A549 (cell line): ENCODE data around the gene OBSL1. TPM values are rescaled to one million over a fixed set of nuclear protein-coding genes. Genes with fewer than 3 reads are reported as not detected.

Experiments used
- ATAC-seq, 2 experiments: fragments of 200-7000 bp in 1 of 2; fragments of >200 bp in 1 of 2; cut with Nextera tagmentation in 1 of 2; cut with Tn5 transposase in 1 of 2; 3 replicates each; pipeline versions ENCODE4 v1.8.0 to v1.9.1; 2018 to 2020; ENCODE audit warnings: mild to moderate bottlenecking in 1 of 2, moderate library complexity in 1 of 2
- CTCF ChIA-PET: fragments of 300-600 bp; sonication (Branson Sonifier 250); formaldehyde crosslinking; extraction: SDS; loops from one replicate; lab custom pipeline; 2021; ENCODE audit warnings: antibody characterized with exemption, inconsistent platforms; lab: Yijun Ruan, JAX
- POLR2A ChIA-PET: fragments of 350-600 bp; formaldehyde crosslinking; extraction: SDS; loops from one replicate; lab custom pipeline; 2021; ENCODE audit warnings: antibody characterized with exemption, inconsistent platforms; lab: Yijun Ruan, JAX
- DNase-seq, 2 experiments: peaks; one replicate each; pipeline versions ENCODE4 v3.0.0 to v3.0.0-alpha.2; 2011 to 2016; ENCODE audit warnings: low read depth in 1 of 2, low spot score in 1 of 2
- FAIRE-seq: peaks from 2 replicates; lab custom pipeline; 2011; peaks lifted over from hg19 to GRCh38; lab: Jason Lieb, UNC
- H3K27ac ChIP-seq, 2 experiments: fragments of >200 bp; sonication (Bioruptor Twin); formaldehyde crosslinking; 3 replicates each; pipeline ENCODE4 v1.5.1; 2016 to 2017
- H3K4me1 ChIP-seq: fragments of >200 bp; sonication (Bioruptor Twin); formaldehyde crosslinking; 3 replicates; pipeline ENCODE4 v1.6.1; 2016
- H3K4me2 ChIP-seq: fragments of >200 bp; sonication (Bioruptor Twin); formaldehyde crosslinking; 3 replicates; pipeline ENCODE4 v1.6.1; 2016
- H3K4me3 ChIP-seq: fragments of >200 bp; sonication (Bioruptor Twin); formaldehyde crosslinking; 3 replicates; pipeline ENCODE4 v1.5.1; 2016
- H3K9me3 ChIP-seq: fragments of >200 bp; sonication (Bioruptor Twin); formaldehyde crosslinking; 3 replicates; pipeline ENCODE4 v1.6.1; 2016
- ATOH8 ChIP-seq: fragments of 250-450 bp; sonication (Bioruptor Pico); IDR thresholded peaks from 2 replicates; pipeline ENCODE4 v1.5.0; 2020; ENCODE audit warnings: low read depth, mild to moderate bottlenecking, moderate library complexity
- CBX2 ChIP-seq: fragments of 200-600 bp; sonication (generic); IDR thresholded peaks from 2 replicates; pipeline ENCODE4 v1.6.1; 2016; ENCODE audit warnings: low read depth, mild to moderate bottlenecking, borderline replicate concordance
- EHF ChIP-seq: fragments of 250-450 bp; sonication (Bioruptor Pico); IDR thresholded peaks from 2 replicates; pipeline ENCODE4 v1.5.0; 2020; ENCODE audit warnings: mild to moderate bottlenecking
- FOSL2 ChIP-seq, 2 experiments: fragments of 450-650 bp in 1 of 2; fragments of >200 bp in 1 of 2; sonication (Bioruptor Twin) in 1 of 2; formaldehyde crosslinking; IDR thresholded peaks; 2 replicates each; pipeline versions ENCODE4 v1.5.0 to v1.6.1; 2016 to 2020; ENCODE audit warnings: mild to moderate bottlenecking in 1 of 2, moderate library complexity in 1 of 2
- GATA3 ChIP-seq: IDR thresholded peaks from 2 replicates; pipeline ENCODE4 v1.6.1; 2012; ENCODE audit warnings: borderline replicate concordance
- HDAC2 ChIP-seq: fragments of 200-600 bp; sonication (generic); IDR thresholded peaks from 2 replicates; pipeline ENCODE4 v1.6.1; 2016
- HOXA7 ChIP-seq: fragments of 250-450 bp; sonication (Bioruptor Pico); IDR thresholded peaks from 2 replicates; pipeline ENCODE4 v1.5.0; 2020; ENCODE audit warnings: mild to moderate bottlenecking, moderate library complexity
- HOXB13 ChIP-seq: fragments of 250-450 bp; sonication (Bioruptor Pico); IDR thresholded peaks from 2 replicates; pipeline ENCODE4 v1.5.0; 2020; ENCODE audit warnings: low read depth, mild to moderate bottlenecking, moderate library complexity
- HOXB5 ChIP-seq: fragments of 250-450 bp; sonication (Bioruptor Pico); IDR thresholded peaks from 2 replicates; pipeline ENCODE4 v1.5.0; 2020; ENCODE audit warnings: mild to moderate bottlenecking, moderate library complexity
- JUN ChIP-seq, 2 experiments: fragments of >200 bp; sonication (Bioruptor Twin); formaldehyde crosslinking; IDR thresholded peaks; 2 replicates in 1 of 2; 3 replicates in 1 of 2; pipeline ENCODE4 v1.6.1; 2016 to 2017
- MAFK ChIP-seq: fragments of 450-650 bp; IDR thresholded peaks from 2 replicates; pipeline ENCODE4 v1.6.1; 2014; ENCODE audit not compliant: partially characterized antibody
- MAX ChIP-seq: IDR thresholded peaks from 2 replicates; pipeline ENCODE4 v1.6.1; 2012
- MAZ ChIP-seq: fragments of 150-350 bp; IDR thresholded peaks from 2 replicates; pipeline ENCODE4 v1.6.1; 2014; ENCODE audit warnings: antibody characterized with exemption, low read depth, low read length, borderline replicate concordance
- NFE2L2 ChIP-seq: fragments of 150-350 bp; conservative IDR thresholded peaks from 2 replicates; pipeline ENCODE4 v1.6.1; 2014; ENCODE audit warnings: low read length
- PBX3 ChIP-seq: IDR thresholded peaks from 2 replicates; pipeline ENCODE4 v1.6.1; 2012
- POLR2A ChIP-seq: IDR thresholded peaks from 2 replicates; pipeline ENCODE4 v1.6.1; 2012; ENCODE audit warnings: mild to moderate bottlenecking, low read length
- USF2 ChIP-seq: fragments of 450-650 bp; IDR thresholded peaks from 2 replicates; pipeline ENCODE4 v1.6.1; 2014; ENCODE audit warnings: antibody characterized with exemption
- ZC3H11A ChIP-seq: fragments of 450-650 bp; IDR thresholded peaks from 2 replicates; pipeline ENCODE4 v1.6.1; 2014; ENCODE audit warnings: antibody characterized with exemption, mild to moderate bottlenecking
- ZFP36 ChIP-seq: fragments of 450-650 bp; IDR thresholded peaks from 2 replicates; pipeline ENCODE4 v1.6.1; 2014; ENCODE audit warnings: borderline replicate concordance; ENCODE audit not compliant: partially characterized antibody
- WGBS: methylation state at CpG from one replicate; pipeline ENCODE4 v1.1.6; 2017; ENCODE audit errors: missing lambda C conversion rate; 5-methylcytosine and 5-hydroxymethylcytosine counted together
- polyA plus RNA-seq, 4 experiments: library from polyadenylated mRNA; depleted of rRNA in 3 of 4; stranded (reverse); fragments of >200 nt; fragmentation: RNase III in 1 of 4; extraction: RNeasy Plus Mini Kit Qiagen cat#74134 plus additional on column Dnase treatment in 1 of 4; gene quantifications; 2 replicates in 3 of 4; 3 replicates in 1 of 4; pipeline ENCODE4 v1.2.3, GENCODE V29; 2011 to 2017

The OBSL1 gene
- polyA plus RNA-seq, 2 of the 4 experiments (the other 2 are of a cell fraction): 14.4 to 31.8 TPM

- Histone ChIP-seq H3K4me2 (peak overlapping the region; percentile 72), H3K4me1 (peaks cover 14% of the 10 kb centered on the region)
- no peak for ATAC-seq
- TF ChIP-seq MAFK (peak; percentile 74), EHF (CRISPR knock-in tag) (no peak)
- TF ChIP-seq, all 56 proteins: peak for 1
- WGBS: 87% methylated on average over 6 of the region's 6 CpGs
- Histone ChIP-seq H3K9me3 (no peaks in the 10 kb centered on the region), H3K4me3 (no peak overlapping the region), H3K27ac (no peak overlapping the region)
- ChIA-PET CTCF (interaction anchor here (1.3 to 7.5 kb wide), 2 partner anchors 9 to 10 kb away, joined by 6 to 50 read pairs; no protein-coding TSS in a partner anchor), POLR2A (interaction anchor here (1.6 kb wide), 1 partner anchor 9 kb away, joined by 9 read pairs; no protein-coding TSS in a partner anchor)
- DNase-seq: no peak
- FAIRE-seq: no peak
These were observed 1.7 kb downstream of the OBSL1 start for GRCh38 chr2:219569635-219570034.

GRCh38 chr2:219569041-219569440 is 2.3 kb downstream of the OBSL1 start:
- TF ChIP-seq HOXB5 (CRISPR knock-in tag) (no peak), MAX (no peak), NFE2L2 (no peak), ZFP36 (no peak), POLR2A (no peak), USF2 (no peak), HDAC2 (no peak), ZC3H11A (no peak), ATOH8 (CRISPR knock-in tag) (no peak), JUN (IDR thresholded peaks at IDR 0.05) (no peak), HOXA7 (CRISPR knock-in tag) (no peak), PBX3 (no peak), GATA3 (no peak), MAZ (no peak), CBX2 (no peak), MAFK (no peak), HOXB13 (CRISPR knock-in tag) (no peak)
- ATAC-seq: no peak
- peaks cover 14% of the 10 kb centered on the region for H3K4me1 ChIP-seq
- H3K4me3 ChIP-seq: no peak overlapping the region
- H3K4me2 ChIP-seq: no peak overlapping the region
- DNase-seq: no peak
- ChIA-PET CTCF (interaction anchor here (0.7 to 1.3 kb wide), 2 partner anchors 9 to 19 kb away, joined by 3 to 6 read pairs; no protein-coding TSS in a partner anchor), POLR2A (no interaction called here)
- FAIRE-seq: no peak
- no peak overlapping the region for H3K27ac ChIP-seq
- 90% methylated on average over 6 of the region's 6 CpGs for WGBS
- no peaks in the 10 kb centered on the region for H3K9me3 ChIP-seq

- DNase-seq (no peak), ATAC-seq (no peak), FAIRE-seq (no peak)
- POLR2A ChIA-PET: no interaction called here
- peaks cover 14% of the 10 kb centered on the region for H3K4me1 ChIP-seq
- H3K4me2 ChIP-seq: no peak overlapping the region
- 92% methylated on average over 25 of the region's 35 CpGs for WGBS
- H3K9me3 ChIP-seq: no peaks in the 10 kb centered on the region
- H3K27ac ChIP-seq: no peak overlapping the region
- no peak overlapping the region for H3K4me3 ChIP-seq
- CTCF ChIA-PET: interaction anchor here (0.6 kb wide), 1 partner anchor 256 kb away, joined by 3 read pairs; no protein-coding TSS in a partner anchor
- TF ChIP-seq FOSL2 (IDR thresholded peaks at IDR 0.05): no peak
- TF ChIP-seq FOSL2 (CRISPR knock-in tag; IDR thresholded peaks at IDR 0.05): no peak
These were observed 3.5 kb downstream of the OBSL1 start for GRCh38 chr2:219567791-219568361.
